ENCODE results near the gene C6orf89.

C6orf89 gene

GRCh38 chr6:36969988-36970891 lies 84.5 kb downstream of the C6orf89 start:
- DNase-seq (ENCODE audit: low read depth) = no peak

DNA sequence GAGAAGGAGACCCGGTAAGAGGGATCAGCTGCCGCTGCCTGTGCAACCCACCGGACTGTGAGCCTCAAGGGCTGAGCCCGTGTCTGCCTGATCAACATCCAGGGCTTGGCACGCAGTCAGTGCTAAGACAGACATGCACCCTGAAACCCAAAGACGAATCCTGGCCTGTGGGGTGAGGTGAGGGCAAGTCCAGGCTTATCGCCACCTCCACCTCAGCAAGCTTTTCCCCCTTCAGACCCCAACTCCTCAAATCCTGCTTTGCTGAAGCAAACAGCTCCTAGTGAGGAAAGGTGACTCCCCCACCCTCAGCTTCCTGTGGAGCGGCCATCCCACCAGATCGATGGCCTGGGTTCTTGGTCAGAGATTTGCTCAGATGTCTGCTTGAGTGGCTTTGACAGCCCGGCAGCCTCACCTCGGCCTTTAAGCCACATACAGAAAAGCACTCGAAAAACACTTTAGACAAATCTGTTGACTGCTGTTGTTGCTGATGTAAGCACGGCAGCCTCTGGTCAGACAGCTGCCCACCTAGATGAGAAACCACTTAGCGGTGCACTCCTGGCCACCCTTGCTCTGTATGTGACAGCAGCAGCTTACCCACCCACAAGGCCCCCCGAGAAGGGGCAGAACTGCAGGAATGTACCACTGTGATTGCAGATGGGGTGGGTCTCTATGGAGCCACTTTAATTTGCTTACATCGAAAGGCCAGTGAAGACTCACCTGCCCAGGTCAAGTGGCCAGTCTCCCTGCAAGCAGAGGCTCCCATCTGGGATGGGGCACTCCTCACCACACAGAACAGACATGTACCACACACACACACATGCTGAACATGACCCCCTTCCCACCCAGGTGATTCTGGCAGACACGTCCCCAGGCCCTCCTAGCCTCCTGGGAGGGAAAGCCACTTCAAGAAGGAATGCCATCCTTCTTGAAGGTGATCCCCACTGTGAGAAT lies 85.4 kb downstream of the C6orf89 start:
- no peak for DNase-seq (ENCODE audit: low read depth)

- no peak for DNase-seq (ENCODE audit: low read depth)
These were observed 86.3 kb downstream of the C6orf89 start for GRCh38 chr6:36971921-36972673.

- no peak for DNase-seq (ENCODE audit: low read depth)
These were observed 87.4 kb downstream of the C6orf89 start for GRCh38 chr6:36973190-36973589.

- no peak for DNase-seq (ENCODE audit: low read depth)
These were observed 87.9 kb downstream of the C6orf89 start for GRCh38 chr6:36973647-36974046.

GRCh38 chr6:36975231-36976006 lies 89.7 kb downstream of the C6orf89 start:
- no peak for DNase-seq (ENCODE audit: low read depth)

DNA sequence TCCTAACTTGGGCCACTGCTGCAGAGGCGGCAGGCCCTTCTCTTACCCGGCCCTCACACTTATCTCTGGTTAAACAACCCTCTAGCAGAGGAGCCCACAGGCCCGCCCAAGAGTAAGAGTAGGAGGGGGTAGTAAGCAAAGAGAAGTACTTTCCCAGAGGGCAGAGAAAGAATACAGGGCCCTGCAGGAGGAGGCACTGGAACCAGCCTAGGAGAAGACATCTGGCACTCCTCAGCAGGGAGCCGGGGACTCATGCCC lies 90.2 kb downstream of the C6orf89 start:
- DNase-seq (ENCODE audit: low read depth) = no peak

- no peak for DNase-seq (ENCODE audit: low read depth)
These were observed 90.8 kb downstream of the C6orf89 start for GRCh38 chr6:36976509-36976908.

DNA sequence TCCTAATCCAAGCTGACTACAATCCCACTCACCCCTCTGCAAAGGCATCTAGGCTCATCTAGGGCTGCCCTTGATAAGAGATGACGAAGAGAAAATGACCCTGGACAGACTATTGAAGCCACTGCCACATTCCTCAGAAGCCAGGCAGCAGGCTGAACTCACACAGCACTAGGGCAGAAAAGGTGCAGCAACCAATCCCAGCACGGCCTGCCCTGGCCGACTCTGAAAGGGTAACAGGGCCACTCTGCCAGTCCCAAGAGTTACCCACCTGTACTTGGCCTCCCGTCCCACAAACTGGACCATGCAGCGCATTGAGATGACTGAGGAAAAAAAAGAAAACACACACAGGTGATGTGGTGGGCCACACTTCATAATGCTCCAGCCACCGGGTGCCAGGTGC lies 91.2 kb downstream of the C6orf89 start:
- DNase-seq (ENCODE audit: low read depth) = no peak

DNA sequence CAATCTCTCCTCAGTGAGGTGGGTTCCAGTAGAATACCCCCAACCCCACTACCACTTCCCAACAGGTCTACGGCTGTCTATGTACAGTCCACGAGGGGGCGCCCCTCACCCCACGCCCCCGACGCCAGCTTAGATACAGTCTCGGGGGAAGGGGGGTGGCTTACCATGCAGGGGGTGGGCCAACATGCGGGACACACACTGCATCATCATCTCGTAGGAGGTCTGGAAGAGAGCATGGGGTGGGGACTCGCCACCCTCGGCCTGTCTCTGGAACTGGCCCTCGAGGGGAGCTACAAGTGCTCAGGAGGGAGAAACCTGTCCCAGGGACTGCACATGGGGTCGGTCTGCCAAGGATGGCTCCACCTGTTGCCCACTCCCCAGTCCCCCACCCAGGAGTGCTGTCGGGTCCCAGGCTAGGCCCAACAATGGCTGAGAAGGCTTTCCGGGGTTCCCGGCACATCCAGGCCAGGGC lies 91.8 kb downstream of the C6orf89 start:
- no peak for DNase-seq (ENCODE audit: low read depth)
